ENCODE measurements around the gene PDE6G. TPM values are rescaled to one million over a fixed set of nuclear protein-coding genes. Genes with fewer than 3 reads are reported as not detected.

The PDE6G gene
- total and polyA plus RNA-seq, 3 experiments from 2014 or later = 1.5 to 2.2 (median 1.9) TPM

DNA sequence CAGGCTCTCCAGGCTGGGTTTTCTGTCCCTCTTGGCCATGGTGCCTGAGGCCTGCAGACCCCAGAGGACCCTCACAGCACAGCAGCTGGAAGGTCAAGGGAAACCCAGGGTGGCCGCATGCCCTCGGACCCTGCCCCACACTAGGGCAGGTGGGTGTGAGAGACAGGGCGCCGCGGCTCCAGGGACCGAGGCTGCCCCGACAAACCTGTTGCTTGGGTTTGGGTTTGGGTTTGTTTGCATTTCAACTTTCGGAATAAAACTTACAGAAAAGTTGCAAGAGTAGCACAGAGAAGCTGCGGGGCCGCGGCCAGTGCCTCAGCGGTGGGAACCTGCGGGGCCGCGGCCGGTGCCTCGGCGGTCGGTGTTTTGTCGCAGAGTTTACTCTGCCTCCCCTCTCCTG is 35.3 kb upstream of the PDE6G start:
- DNase-seq = no peak
- Mint-ChIP-seq H3K36me3 (peaks cover 0 to 87% (median 6%) of the 10 kb centered on the region in 3 donors), H3K27me3 (no peaks in the 10 kb centered on the region), H3K9me3 (no peaks in the 10 kb centered on the region), H3K4me1 (peaks cover 0 to 11% (median 3%) of the 10 kb centered on the region in 3 donors), H3K4me3 (peak overlapping the region in 1 of 7 donors; percentile 30), H3K27ac (peak overlapping the region in 1 of 8 donors; percentile 33)
- Histone ChIP-seq H3K9me3 (ENCODE audit: low read length) (no peaks in the 10 kb centered on the region), H3K27ac (ENCODE audit: low read depth, low read length) (no peak overlapping the region), H3K4me1 (ENCODE audit: insufficient read depth, low read length) (no peaks in the 10 kb centered on the region), H3K27me3 (ENCODE audit: insufficient read depth, low read length, poor library complexity, severe bottlenecking) (no peaks in the 10 kb centered on the region), H3K36me3 (ENCODE audit: insufficient read depth, low read length) (peaks cover 37% of the 10 kb centered on the region), H3K4me3 (ENCODE audit: low read length) (no peak overlapping the region)
- POLR2A ChIA-PET = no interaction called here
- CTCF ChIA-PET = no interaction called here

DNA sequence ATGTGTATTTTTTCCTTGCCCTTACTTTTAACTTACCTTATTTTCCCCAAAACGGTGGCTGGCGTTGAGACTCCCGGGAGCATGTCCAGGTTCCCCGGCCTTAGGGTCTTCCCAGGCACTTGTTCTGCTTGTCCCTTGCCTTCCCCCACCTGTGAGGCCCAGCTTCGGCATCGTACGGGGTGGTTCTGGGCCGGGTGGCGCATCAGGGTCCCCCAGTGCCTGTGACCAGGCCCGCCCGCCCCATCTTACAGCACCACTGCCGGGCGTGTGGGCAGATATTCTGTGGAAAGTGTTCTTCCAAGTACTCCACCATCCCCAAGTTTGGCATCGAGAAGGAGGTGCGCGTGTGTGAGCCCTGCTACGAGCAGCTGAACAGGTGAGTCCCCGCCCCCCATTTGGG is 34.9 kb upstream of the PDE6G start:
- POLR2A ChIA-PET = no interaction called here
- Mint-ChIP-seq H3K4me3 (no peak overlapping the region), H3K9me3 (no peaks in the 10 kb centered on the region), H3K36me3 (peaks cover 0 to 86% (median 8%) of the 10 kb centered on the region in 3 donors), H3K27me3 (no peaks in the 10 kb centered on the region), H3K4me1 (peaks cover 0 to 13% (median 6%) of the 10 kb centered on the region in 3 donors), H3K27ac (no peak overlapping the region)
- Histone ChIP-seq H3K4me1 (ENCODE audit: insufficient read depth, low read length) (no peaks in the 10 kb centered on the region), H3K9me3 (ENCODE audit: low read length) (no peaks in the 10 kb centered on the region), H3K4me3 (ENCODE audit: low read length) (no peak overlapping the region), H3K27me3 (ENCODE audit: insufficient read depth, low read length, poor library complexity, severe bottlenecking) (no peaks in the 10 kb centered on the region), H3K27ac (ENCODE audit: low read depth, low read length) (no peak overlapping the region), H3K36me3 (ENCODE audit: insufficient read depth, low read length) (peaks cover 41% of the 10 kb centered on the region)
- CTCF ChIA-PET = no interaction called here
- no peak for DNase-seq

DNA sequence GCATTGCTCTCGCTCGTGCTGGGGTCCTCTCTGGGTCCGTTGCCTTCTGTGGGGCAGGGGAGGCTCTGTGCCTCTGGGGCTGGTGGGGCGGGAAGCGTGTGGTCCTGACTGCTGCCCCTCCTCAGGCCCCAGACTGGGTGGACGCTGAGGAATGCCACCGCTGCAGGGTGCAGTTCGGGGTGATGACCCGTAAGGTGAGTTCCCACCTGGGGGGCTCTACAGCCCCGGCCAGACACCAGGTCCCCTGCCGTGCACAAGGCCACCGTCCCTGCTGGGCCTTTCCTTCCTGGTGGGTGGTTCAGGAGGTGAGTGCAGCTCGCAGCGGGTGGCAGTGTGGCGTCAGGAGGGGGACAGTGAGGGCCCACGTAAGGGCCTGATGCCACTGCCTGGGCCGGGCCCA is 34.2 kb upstream of the PDE6G start:
- Histone ChIP-seq H3K27ac (ENCODE audit: low read depth, low read length) (no peak overlapping the region), H3K27me3 (ENCODE audit: insufficient read depth, low read length, poor library complexity, severe bottlenecking) (no peaks in the 10 kb centered on the region), H3K36me3 (ENCODE audit: insufficient read depth, low read length) (peaks cover 41% of the 10 kb centered on the region), H3K9me3 (ENCODE audit: low read length) (no peaks in the 10 kb centered on the region), H3K4me1 (ENCODE audit: insufficient read depth, low read length) (peaks cover 6% of the 10 kb centered on the region), H3K4me3 (ENCODE audit: low read length) (no peak overlapping the region)
- Mint-ChIP-seq H3K27ac (no peak overlapping the region), H3K9me3 (no peaks in the 10 kb centered on the region), H3K4me3 (no peak overlapping the region), H3K36me3 (peaks cover 0 to 87% (median 10%) of the 10 kb centered on the region in 3 donors), H3K4me1 (peaks cover 3 to 20% (median 8%) of the 10 kb centered on the region in 3 donors), H3K27me3 (no peaks in the 10 kb centered on the region)
- no peak for DNase-seq
- ChIA-PET POLR2A (no interaction called here), CTCF (no interaction called here)

DNA sequence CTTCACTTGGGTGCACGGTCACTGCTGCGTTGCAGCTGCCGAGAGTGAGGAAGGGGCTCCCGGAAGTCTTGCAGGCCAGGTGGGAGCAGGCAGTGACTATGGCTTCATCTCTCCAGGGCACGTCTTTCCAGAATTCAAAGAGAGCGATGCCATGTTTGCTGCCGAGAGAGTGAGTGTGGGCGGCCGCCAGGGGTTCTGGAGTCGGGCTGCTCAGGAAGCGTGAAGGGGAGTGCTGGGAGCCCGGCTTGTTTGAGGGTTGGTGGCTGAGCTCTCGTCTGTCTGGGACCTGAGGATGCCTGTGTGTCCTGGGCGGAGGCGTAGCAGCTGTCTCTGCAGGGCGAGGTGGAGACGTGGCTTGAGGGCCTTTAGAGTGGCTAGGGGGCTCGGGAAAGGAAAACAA is 33.7 kb upstream of the PDE6G start:
- Mint-ChIP-seq H3K4me3 (no peak overlapping the region), H3K4me1 (peaks cover 8 to 25% (median 13%) of the 10 kb centered on the region in 3 donors), H3K36me3 (peaks cover 0 to 84% (median 10%) of the 10 kb centered on the region in 3 donors), H3K27ac (peak overlapping the region in 1 of 8 donors; percentile 36), H3K27me3 (no peaks in the 10 kb centered on the region), H3K9me3 (no peaks in the 10 kb centered on the region)
- H3K9me3 ChIP-seq (ENCODE audit: low read length) = no peaks in the 10 kb centered on the region
- H3K4me1 ChIP-seq (ENCODE audit: insufficient read depth, low read length) = peaks cover 11% of the 10 kb centered on the region
- H3K27me3 ChIP-seq (ENCODE audit: insufficient read depth, low read length, poor library complexity, severe bottlenecking) = no peaks in the 10 kb centered on the region
- H3K4me3 ChIP-seq (ENCODE audit: low read length) = no peak overlapping the region
- no peak overlapping the region for H3K27ac ChIP-seq (ENCODE audit: low read depth, low read length)
- ChIA-PET CTCF (no interaction called here), POLR2A (no interaction called here)
- DNase-seq = no peak
- H3K36me3 ChIP-seq (ENCODE audit: insufficient read depth, low read length) = peaks cover 36% of the 10 kb centered on the region

DNA sequence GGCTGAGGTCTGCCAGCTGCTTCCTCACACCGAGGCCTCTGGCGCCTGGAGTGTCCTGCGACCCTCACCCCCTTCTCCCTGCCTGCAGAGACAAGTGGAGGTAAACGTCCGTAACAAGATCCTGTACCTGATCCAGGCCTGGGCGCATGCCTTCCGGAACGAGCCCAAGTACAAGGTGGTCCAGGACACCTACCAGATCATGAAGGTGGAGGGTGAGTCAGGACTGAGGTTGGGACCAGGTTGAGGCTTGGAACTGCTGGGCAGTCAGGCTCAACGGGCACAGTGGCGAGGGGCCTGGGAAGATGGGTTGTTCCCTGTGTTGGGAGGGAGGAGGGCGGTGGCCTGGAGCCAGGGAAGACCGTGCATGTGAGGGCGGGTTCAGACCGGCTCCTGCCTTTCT is 32.3 kb upstream of the PDE6G start:
- no peak overlapping the region for H3K27ac Mint-ChIP-seq

DNA sequence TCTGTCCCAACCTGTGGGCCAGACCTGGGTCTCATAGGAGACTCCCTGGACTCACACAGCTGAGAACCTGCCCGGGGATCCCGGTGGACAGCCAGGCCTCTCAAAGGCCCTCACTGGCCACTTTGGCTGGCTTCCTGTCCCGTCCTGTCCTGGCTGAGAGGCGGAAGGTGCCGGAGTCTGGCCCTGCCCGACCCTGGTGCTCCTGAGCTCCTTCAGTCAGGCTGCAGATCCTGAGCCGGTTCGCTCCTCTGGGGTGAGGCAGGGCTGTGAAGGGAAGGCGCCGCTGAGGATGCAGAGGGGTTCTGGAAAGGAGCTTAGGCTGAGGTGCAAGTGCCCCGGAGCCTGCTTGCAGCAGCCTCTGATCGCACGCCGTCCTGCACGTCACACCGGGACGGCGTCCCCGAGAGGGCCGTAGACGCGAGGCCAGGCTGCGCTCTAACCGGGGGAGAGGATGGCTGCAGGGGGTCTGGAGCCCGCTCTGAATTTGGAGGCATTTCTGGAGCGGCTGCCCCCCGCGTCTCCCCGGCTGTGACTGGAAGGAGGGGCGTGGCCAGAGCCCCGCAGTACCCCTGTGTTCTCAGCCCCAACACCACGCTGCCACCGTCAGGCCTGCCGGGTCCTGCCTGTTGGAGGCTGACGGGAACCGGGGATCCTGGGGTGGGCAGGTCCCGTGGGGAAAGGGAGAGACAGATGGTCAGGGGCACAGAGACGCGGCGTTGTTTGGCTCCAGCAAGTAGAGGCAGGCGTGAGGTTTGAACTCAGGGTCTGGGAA is 31.6 kb upstream of the PDE6G start:
- Mint-ChIP-seq H3K9me3 (no peaks in the 10 kb centered on the region), H3K4me1 (peaks cover 22 to 39% (median 23%) of the 10 kb centered on the region in 3 donors), H3K4me3 (peak overlapping the region in 2 of 7 donors; percentile 28 to 70), H3K36me3 (peaks cover 0 to 78% (median 10%) of the 10 kb centered on the region in 3 donors), H3K27ac (no peak overlapping the region), H3K27me3 (peaks cover 0 to 3% of the 10 kb centered on the region in 2 donors)
- H3K4me3 ChIP-seq (ENCODE audit: low read length) = no peak overlapping the region
- CTCF ChIA-PET = no interaction called here
- no peaks in the 10 kb centered on the region for H3K9me3 ChIP-seq (ENCODE audit: low read length)
- no peak for DNase-seq
- H3K4me1 ChIP-seq (ENCODE audit: insufficient read depth, low read length) = peaks cover 20% of the 10 kb centered on the region
- POLR2A ChIA-PET = no interaction called here
- H3K36me3 ChIP-seq (ENCODE audit: insufficient read depth, low read length) = peaks cover 33% of the 10 kb centered on the region
- H3K27me3 ChIP-seq (ENCODE audit: insufficient read depth, low read length, poor library complexity, severe bottlenecking) = no peaks in the 10 kb centered on the region
- no peak overlapping the region for H3K27ac ChIP-seq (ENCODE audit: low read depth, low read length)

More for the DNA sequence above, 32.3 kb upstream of the PDE6G start:
- Histone ChIP-seq H3K27ac (ENCODE audit: low read depth, low read length) (no peak overlapping the region), H3K4me1 (ENCODE audit: insufficient read depth, low read length) (peaks cover 19% of the 10 kb centered on the region), H3K36me3 (ENCODE audit: insufficient read depth, low read length) (peaks cover 33% of the 10 kb centered on the region), H3K9me3 (ENCODE audit: low read length) (no peaks in the 10 kb centered on the region), H3K27me3 (ENCODE audit: insufficient read depth, low read length, poor library complexity, severe bottlenecking) (no peaks in the 10 kb centered on the region), H3K4me3 (ENCODE audit: low read length) (no peak overlapping the region)
- Mint-ChIP-seq H3K4me1 (peaks cover 19 to 35% (median 21%) of the 10 kb centered on the region in 3 donors), H3K36me3 (peaks cover 0 to 80% (median 10%) of the 10 kb centered on the region in 3 donors), H3K4me3 (no peak overlapping the region), H3K27me3 (peaks cover 0 to 2% of the 10 kb centered on the region in 2 donors), H3K9me3 (no peaks in the 10 kb centered on the region)
- DNase-seq = no peak
- ChIA-PET CTCF (no interaction called here), POLR2A (no interaction called here)

DNA sequence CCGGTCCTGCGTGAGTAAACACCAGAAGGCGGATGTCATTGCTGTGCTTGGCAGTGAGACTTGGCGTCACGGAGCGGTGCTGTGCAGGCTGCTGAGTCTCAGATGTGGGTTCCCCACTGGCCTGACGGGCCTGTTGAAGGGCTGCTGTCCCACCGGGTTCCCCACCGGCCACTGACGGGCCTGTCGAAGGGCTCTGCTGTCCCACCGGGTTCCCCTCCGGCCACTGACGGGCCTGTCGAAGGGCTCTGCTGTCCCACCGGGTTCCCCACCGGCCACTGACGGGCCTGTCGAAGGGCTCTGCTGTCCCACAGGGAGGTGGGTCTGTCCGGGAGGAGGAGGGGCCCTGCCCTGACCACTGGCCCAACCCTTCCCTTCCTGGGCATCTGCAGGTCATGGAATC is 30.3 kb upstream of the PDE6G start:
- Histone ChIP-seq H3K27me3 (ENCODE audit: insufficient read depth, low read length, poor library complexity, severe bottlenecking) (no peaks in the 10 kb centered on the region), H3K27ac (ENCODE audit: low read depth, low read length) (no peak overlapping the region), H3K9me3 (ENCODE audit: low read length) (no peaks in the 10 kb centered on the region), H3K36me3 (ENCODE audit: insufficient read depth, low read length) (peaks cover 25% of the 10 kb centered on the region), H3K4me3 (ENCODE audit: low read length) (no peak overlapping the region), H3K4me1 (ENCODE audit: insufficient read depth, low read length) (peaks cover 28% of the 10 kb centered on the region)
- Mint-ChIP-seq H3K4me3 (no peak overlapping the region), H3K36me3 (peaks cover 0 to 67% (median 10%) of the 10 kb centered on the region in 3 donors), H3K27me3 (peaks cover 0 to 3% of the 10 kb centered on the region in 2 donors), H3K27ac (peak overlapping the region in 1 of 8 donors; percentile 37), H3K9me3 (no peaks in the 10 kb centered on the region), H3K4me1 (peaks cover 28 to 49% (median 28%) of the 10 kb centered on the region in 3 donors)
- POLR2A ChIA-PET = no interaction called here
- CTCF ChIA-PET = no interaction called here
- no peak for DNase-seq

DNA sequence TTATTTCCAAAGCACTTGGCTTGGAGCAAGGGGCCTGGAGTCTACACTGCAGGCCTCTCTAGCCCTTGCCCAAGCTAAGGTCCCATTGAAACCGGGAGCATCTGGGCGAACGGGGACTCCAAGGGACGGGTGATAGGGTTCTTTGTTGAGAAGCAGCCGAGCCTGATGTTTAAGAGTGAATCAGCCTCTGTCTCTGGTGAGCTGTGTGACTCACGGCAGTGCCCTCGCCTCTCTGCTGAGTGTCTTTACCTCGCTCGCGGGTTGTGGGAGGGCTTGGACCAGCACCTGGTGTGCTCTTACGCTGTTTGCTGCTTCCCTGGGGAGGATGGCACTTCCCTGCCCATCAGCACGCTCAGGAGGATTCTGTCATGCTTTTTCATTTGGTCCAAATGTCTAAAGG is 28.8 kb upstream of the PDE6G start:
- Mint-ChIP-seq H3K4me3 (peak overlapping the region; percentile 80 to 90 (median 83)), H3K27me3 (peaks cover 0 to 3% of the 10 kb centered on the region in 2 donors), H3K4me1 (peaks cover 27 to 49% (median 28%) of the 10 kb centered on the region in 3 donors), H3K27ac (peak overlapping the region in 6 of 8 donors; percentile 24 to 88 (median 68)), H3K36me3 (peaks cover 0 to 61% (median 10%) of the 10 kb centered on the region in 3 donors), H3K9me3 (no peaks in the 10 kb centered on the region)
- CTCF ChIA-PET = interaction anchor here (2.9 kb wide), 1 partner anchor 18 kb away, joined by 12 read pairs; the partner anchor contains the start of gene MRPL12
- H3K36me3 ChIP-seq (ENCODE audit: insufficient read depth, low read length) = peaks cover 24% of the 10 kb centered on the region
- no peak for DNase-seq
- H3K9me3 ChIP-seq (ENCODE audit: low read length) = no peaks in the 10 kb centered on the region
- H3K27me3 ChIP-seq (ENCODE audit: insufficient read depth, low read length, poor library complexity, severe bottlenecking) = no peaks in the 10 kb centered on the region
- H3K4me3 ChIP-seq (ENCODE audit: low read length) = peak overlapping the region; percentile 95
- POLR2A ChIA-PET = interaction anchor here (0.6 to 3.9 kb wide), 3 partner anchors 17 to 26 kb away, joined by 5 to 38 read pairs (median 5); partner anchors contain the start of gene MRPL12
- H3K27ac ChIP-seq (ENCODE audit: low read depth, low read length) = peak overlapping the region; percentile 79
- H3K4me1 ChIP-seq (ENCODE audit: insufficient read depth, low read length) = peaks cover 28% of the 10 kb centered on the region
